Spleen (tissue), 7 donors: Measurements from ENCODE around the gene OFD1.

Source experiments
- CTCF ChIP-seq, 11 experiments: fragments of 200-600 bp in 7 of 11; fragments of 450-650 bp in 4 of 11; sonication (generic) in 4 of 11; IDR thresholded peaks in 8 of 11; conservative IDR thresholded peaks in 3 of 11; 1 replicate in 7 of 11; 2 replicates in 4 of 11; pipeline versions ENCODE4 v1.4.0 to v1.8.0; 2016 to 2021; ENCODE audit warnings: antibody characterized with exemption in 11 of 11, inconsistent platforms in 4 of 11, mild to moderate bottlenecking in 1 of 11
- POLR2A ChIP-seq, 3 donors: fragments of 450-650 bp; IDR thresholded peaks; one replicate each; pipeline ENCODE4 v1.5.1; 2017; ENCODE audit warnings: antibody characterized with exemption in 3 of 3, mild to moderate bottlenecking in 1 of 3
- POLR2AphosphoS5 ChIP-seq, 3 donors: sonication (generic); formaldehyde crosslinking; IDR thresholded peaks; one replicate each; pipeline ENCODE4 v1.5.1; 2017; ENCODE audit warnings: antibody characterized with exemption in 3 of 3
- donor health status: DM: no; HTN: no; CAD: no; lungs with moderate emphysema.
- donor health status: DM: no; HTN: no; CAD: no.
- donor health status: DM: no; HTN: no; CAD: no.

GRCh38 chrX:13742397-13743176 lies 8.0 kb downstream of the OFD1 start:
- TF ChIP-seq POLR2A (IDR thresholded peaks at IDR 0.05) (no peak), CTCF (IDR thresholded peaks at IDR 0.05 in 8 of 11, conservative IDR thresholded peaks at IDR 0.05 in 3 of 11) (no peak), POLR2AphosphoS5 (IDR thresholded peaks at IDR 0.05) (peak in 2 of 3 donors; percentile 41 to 66)
